Neuronal stem cell (in vitro differentiated cells): Measurements from ENCODE around the gene KLK12.
A peak's percentile ranks its signal among the peaks of the same experiment; 100 is the strongest.

Experiments
- DNase-seq: peaks from one replicate; pipeline ENCODE4 v3.0.0-alpha.2; 2013; ENCODE audit warnings: low spot score
- H2AFZ ChIP-seq: one replicate; pipeline ENCODE4 v1.6.1; 2013; ENCODE audit warnings: mild to moderate bottlenecking, low read length, inconsistent platforms
- H2AK5ac ChIP-seq: 2 replicates; pipeline ENCODE4 v1.6.1; 2013; ENCODE audit warnings: low read depth, mild to moderate bottlenecking, inconsistent platforms, low read length, moderate library complexity, mixed read lengths
- H2BK120ac ChIP-seq: 2 replicates; pipeline ENCODE4 v1.6.1; 2013; ENCODE audit warnings: low read depth, mild to moderate bottlenecking, inconsistent platforms, low read length, moderate library complexity, mixed read lengths
- H2BK12ac ChIP-seq: one replicate; pipeline ENCODE4 v1.6.1; 2013; ENCODE audit warnings: low read length, inconsistent platforms
- H2BK15ac ChIP-seq: 2 replicates; pipeline ENCODE4 v1.6.1; 2013; ENCODE audit warnings: mild to moderate bottlenecking, low read length, inconsistent platforms, mixed read lengths
- H2BK5ac ChIP-seq: one replicate; pipeline ENCODE4 v1.6.1; 2013; ENCODE audit warnings: inconsistent platforms, mild to moderate bottlenecking, low read length, moderate library complexity
- H3K14ac ChIP-seq: one replicate; pipeline ENCODE4 v1.6.1; 2013; ENCODE audit warnings: low read length, inconsistent platforms
- H3K18ac ChIP-seq: 2 replicates; pipeline ENCODE4 v1.6.1; 2013; ENCODE audit warnings: low read length, inconsistent platforms
- H3K23ac ChIP-seq: 2 replicates; pipeline ENCODE4 v1.6.1; 2013; ENCODE audit warnings: low read depth, mild to moderate bottlenecking, mixed read lengths, low read length, inconsistent platforms; ENCODE audit not compliant: poor library complexity
- H3K27ac ChIP-seq: replicated peaks from 3 replicates; pipeline ENCODE4 v1.5.1; 2013; ENCODE audit warnings: low read length, inconsistent platforms
- H3K27me3 ChIP-seq, 3 experiments: 2 replicates each; pipeline ENCODE4 v1.6.1; 2013; ENCODE audit warnings: low read length in 3 of 3, mild to moderate bottlenecking in 2 of 3, inconsistent platforms in 1 of 3, low read depth in 1 of 3, mixed read lengths in 1 of 3, moderate library complexity in 1 of 3; ENCODE audit not compliant: control insufficient read depth in 3 of 3, insufficient read depth in 3 of 3
- H3K36me3 ChIP-seq, 2 donors: replicated peaks in 1 of 2; 2 replicates each; pipeline ENCODE4 v1.6.1; 2013; ENCODE audit warnings: low read length in 2 of 2; ENCODE audit not compliant: control insufficient read depth in 2 of 2, insufficient read depth in 2 of 2
- H3K4ac ChIP-seq: 2 replicates; pipeline ENCODE4 v1.6.1; 2013; ENCODE audit warnings: inconsistent platforms, mild to moderate bottlenecking, low read length, moderate library complexity
- H3K4me1 ChIP-seq, 2 donors: 1 replicate in 1 of 2; 2 replicates in 1 of 2; pipeline ENCODE4 v1.6.1; 2013; ENCODE audit warnings: low read length in 2 of 2, low read depth in 1 of 2; ENCODE audit not compliant: control insufficient read depth in 2 of 2, insufficient read depth in 1 of 2
- H3K4me2 ChIP-seq: one replicate; pipeline ENCODE4 v1.6.1; 2013; ENCODE audit warnings: mild to moderate bottlenecking, low read length, inconsistent platforms; ENCODE audit not compliant: insufficient read depth, poor library complexity, severe bottlenecking
- H3K4me3 ChIP-seq, 2 donors: 2 replicates each; pipeline ENCODE4 v1.5.1; 2013; ENCODE audit warnings: low read length in 2 of 2, mild to moderate bottlenecking in 2 of 2, inconsistent platforms in 1 of 2, moderate library complexity in 1 of 2
- H3K79me1 ChIP-seq: one replicate; pipeline ENCODE4 v1.6.1; 2013; ENCODE audit warnings: low read depth, mild to moderate bottlenecking, inconsistent platforms, low read length, moderate library complexity
- H3K9ac ChIP-seq: one replicate; pipeline ENCODE4 v1.6.1; 2013; ENCODE audit warnings: mild to moderate bottlenecking, low read depth, low read length, inconsistent platforms; ENCODE audit not compliant: poor library complexity
- H3K9me3 ChIP-seq, 2 donors: replicated peaks in 1 of 2; 2 replicates each; pipeline versions ENCODE3 to v1.6.1; 2013; ENCODE audit warnings: low read length in 2 of 2, mild to moderate bottlenecking in 2 of 2, inconsistent platforms in 1 of 2, low read depth in 1 of 2, mixed read lengths in 1 of 2, moderate library complexity in 1 of 2; ENCODE audit not compliant: control insufficient read depth in 2 of 2, insufficient read depth in 1 of 2
- H4K8ac ChIP-seq: one replicate; pipeline ENCODE4 v1.6.1; 2013; ENCODE audit warnings: low read depth, mild to moderate bottlenecking, inconsistent platforms, low read length, moderate library complexity
- H4K91ac ChIP-seq: one replicate; pipeline ENCODE4 v1.6.1; 2013; ENCODE audit warnings: low read length, low read depth, mild to moderate bottlenecking, inconsistent platforms; ENCODE audit not compliant: poor library complexity
- WGBS, 2 donors: extraction: QIAGEN DNeasy Blood & Tissue Kit; methylation state at CpG; one replicate each; pipeline ENCODE4 v1.1.7; 2013; ENCODE audit warnings: missing lambda C conversion rate in 2 of 2, mixed read lengths in 1 of 2; ENCODE audit not compliant: insufficient read length in 2 of 2, insufficient replicate concordance in 1 of 2; ENCODE audit errors: extremely low coverage in 2 of 2; 5-methylcytosine and 5-hydroxymethylcytosine counted together

The KLK12 gene

DNA sequence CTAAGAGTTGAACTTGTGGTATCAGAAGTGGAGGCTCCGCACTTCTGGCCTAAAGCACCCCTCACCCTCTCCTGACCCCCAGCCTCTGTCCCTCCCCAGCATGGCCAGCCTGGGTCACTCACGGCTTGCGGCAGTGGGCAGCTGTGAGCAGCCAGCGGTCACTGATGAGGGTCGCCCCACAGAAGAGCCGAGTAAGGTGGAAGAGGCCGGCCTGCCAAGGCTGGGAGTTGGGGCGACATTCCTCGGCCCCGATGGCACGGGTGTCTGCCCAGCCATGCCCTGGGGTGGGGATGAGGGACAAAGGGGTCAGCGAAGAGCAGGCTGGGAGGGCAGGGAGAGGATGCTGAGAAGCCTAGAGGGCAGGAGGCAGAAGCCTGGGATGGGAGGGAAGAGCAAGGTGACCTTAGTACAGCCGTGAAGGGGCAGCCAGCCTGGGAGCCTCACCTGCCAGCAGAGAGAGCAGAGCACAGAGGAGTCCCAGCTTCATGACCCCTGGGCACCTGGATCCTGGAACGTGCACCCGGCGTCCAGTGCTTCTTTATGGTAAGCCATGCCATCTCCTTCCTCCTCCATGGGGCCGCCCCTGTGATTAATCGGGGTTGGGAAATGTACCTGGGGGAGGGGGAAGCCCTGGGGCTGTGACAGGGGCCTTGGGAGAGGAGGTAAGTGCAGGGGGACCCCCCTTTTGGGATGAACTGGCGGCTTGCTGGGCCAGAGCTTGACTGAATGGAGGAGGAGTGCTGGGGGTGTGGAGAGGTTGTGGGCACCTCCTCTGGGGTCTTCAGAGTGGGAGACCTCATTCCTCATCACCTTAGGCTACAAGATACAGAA is 25.5 kb downstream of the KLK12 start:
- Histone ChIP-seq H3K18ac (peak overlapping the region; percentile 60), H4K91ac (no peak overlapping the region), H2AFZ (no peak overlapping the region), H2BK15ac (peak overlapping the region; percentile 75), H3K27ac (no peak overlapping the region), H3K14ac (peak overlapping the region; percentile 95), H2BK120ac (peak overlapping the region; percentile 68), H2BK12ac (no peak overlapping the region), H3K9me3 (no peaks in the 10 kb centered on the region), H3K4me1 (no peaks in the 10 kb centered on the region), H3K23ac (peak overlapping the region; percentile 50), H3K27me3 (peaks cover 0 to 18% (median 0%) of the 10 kb centered on the region in 3 experiments), H4K8ac (no peak overlapping the region), H3K9ac (peak overlapping the region; percentile 15), H3K4me2 (no peak overlapping the region), H2BK5ac (no peak overlapping the region), H2AK5ac (peak overlapping the region; percentile 63), H3K36me3 (no peaks in the 10 kb centered on the region), H3K79me1 (no peaks in the 10 kb centered on the region), H3K4ac (no peak overlapping the region), H3K4me3 (no peak overlapping the region)
- DNase-seq: no peak
- no CpG with 5 or more reads among the region's 19 CpGs for WGBS, 2 donors

DNA sequence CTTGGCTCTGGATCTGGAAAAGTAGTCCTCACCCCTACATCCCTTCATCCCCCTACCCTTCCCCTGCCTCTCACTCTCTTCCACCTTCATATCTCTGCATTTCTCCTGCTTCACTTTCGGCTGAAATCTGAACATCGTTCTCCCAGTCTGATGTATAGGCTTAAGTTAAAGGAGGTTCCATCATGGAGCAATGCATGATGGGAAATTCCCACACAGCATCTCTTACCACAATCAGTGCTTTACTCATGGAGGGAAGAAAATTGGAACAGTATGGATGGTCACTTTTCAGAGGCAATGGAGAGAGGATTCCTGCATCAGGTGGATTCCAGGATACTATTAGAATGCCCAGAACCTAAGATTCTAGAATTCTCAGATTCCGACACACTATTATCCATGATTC is 27.3 kb downstream of the KLK12 start:
- H3K27me3 ChIP-seq: peaks cover 0 to 18% (median 0%) of the 10 kb centered on the region in 3 experiments
- no peaks in the 10 kb centered on the region for H3K9me3 ChIP-seq
- no peak overlapping the region for H4K91ac ChIP-seq
- H2BK15ac ChIP-seq: no peak overlapping the region
- no peaks in the 10 kb centered on the region for H3K79me1 ChIP-seq
- H3K4ac ChIP-seq: no peak overlapping the region
- DNase-seq: no peak
- no peak overlapping the region for H2BK12ac ChIP-seq
- H3K18ac ChIP-seq: no peak overlapping the region
- H2AK5ac ChIP-seq: no peak overlapping the region
- H3K14ac ChIP-seq: no peak overlapping the region
- H2BK5ac ChIP-seq: no peak overlapping the region
- H2BK120ac ChIP-seq: no peak overlapping the region
- H3K23ac ChIP-seq: no peak overlapping the region
- H4K8ac ChIP-seq: no peak overlapping the region
- H3K4me1 ChIP-seq: no peaks in the 10 kb centered on the region
- H3K4me2 ChIP-seq: no peak overlapping the region
- no peaks in the 10 kb centered on the region for H3K36me3 ChIP-seq
- H3K27ac ChIP-seq: no peak overlapping the region
- H3K4me3 ChIP-seq: no peak overlapping the region
- WGBS, 2 donors: no CpG with 5 or more reads among the region's 3 CpGs
- H2AFZ ChIP-seq: no peak overlapping the region
- no peak overlapping the region for H3K9ac ChIP-seq

DNA sequence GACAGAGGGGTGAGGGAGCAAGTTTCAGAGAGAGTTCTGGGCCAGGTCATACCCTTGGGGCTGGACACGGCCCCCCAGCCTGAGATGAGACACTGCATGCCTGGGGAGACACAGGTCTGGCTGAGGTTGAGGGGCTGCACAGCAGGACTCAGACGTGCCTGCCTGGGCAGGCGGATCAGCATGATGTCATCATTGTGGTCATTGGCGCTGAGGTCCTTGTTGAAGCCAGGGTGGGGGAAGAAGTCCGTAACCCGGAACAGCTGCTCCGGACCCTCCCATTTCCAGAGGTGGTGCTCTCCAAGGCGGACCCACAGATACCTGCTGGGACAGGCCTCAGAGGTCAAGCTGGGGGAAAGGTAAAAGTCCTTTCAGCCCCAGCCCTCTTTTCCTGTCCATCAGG is 28.4 kb downstream of the KLK12 start:
- H4K91ac ChIP-seq: no peak overlapping the region
- WGBS, 2 donors: no CpG with 5 or more reads among the region's 8 CpGs
- H3K4me2 ChIP-seq: no peak overlapping the region
- H3K27ac ChIP-seq: no peak overlapping the region
- no peak overlapping the region for H3K4ac ChIP-seq
- no peaks in the 10 kb centered on the region for H3K36me3 ChIP-seq
- H3K9ac ChIP-seq: no peak overlapping the region
- H3K9me3 ChIP-seq: no peaks in the 10 kb centered on the region
- H2AFZ ChIP-seq: no peak overlapping the region
- H3K14ac ChIP-seq: peak overlapping the region; percentile 67
- peaks cover 0 to 18% (median 0%) of the 10 kb centered on the region in 3 experiments for H3K27me3 ChIP-seq
- no peak overlapping the region for H2BK120ac ChIP-seq
- H3K4me1 ChIP-seq: peaks cover 0 to 4% of the 10 kb centered on the region in 2 donors
- H2BK15ac ChIP-seq: no peak overlapping the region
- DNase-seq: no peak
- H3K79me1 ChIP-seq: no peaks in the 10 kb centered on the region
- H4K8ac ChIP-seq: no peak overlapping the region
- H3K18ac ChIP-seq: peak overlapping the region; percentile 83
- no peak overlapping the region for H3K4me3 ChIP-seq
- H2AK5ac ChIP-seq: peak overlapping the region; percentile 86
- H2BK12ac ChIP-seq: peak overlapping the region; percentile 81
- peak overlapping the region; percentile 59 for H2BK5ac ChIP-seq
- no peak overlapping the region for H3K23ac ChIP-seq

DNA sequence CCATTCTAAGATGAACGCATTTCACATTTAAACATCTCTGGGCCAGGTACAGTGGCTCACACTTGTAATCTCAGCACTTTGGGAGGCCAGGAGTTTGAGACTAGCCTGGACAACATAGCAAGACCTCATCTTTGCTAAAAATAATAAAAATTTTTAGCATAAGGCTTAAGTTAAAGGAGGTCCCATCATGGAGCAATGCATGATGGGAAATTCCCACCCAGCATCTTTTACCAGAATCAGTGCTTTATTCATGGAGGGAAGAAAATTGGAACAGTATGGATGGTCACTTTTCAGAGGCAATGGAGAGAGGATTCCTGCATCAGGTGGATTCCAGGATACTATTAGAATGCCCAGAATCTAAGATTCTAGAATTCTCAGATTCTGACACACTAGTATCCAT is 29.6 kb downstream of the KLK12 start:
- Histone ChIP-seq H2BK5ac (no peak overlapping the region), H3K4ac (no peak overlapping the region), H2AK5ac (no peak overlapping the region), H3K36me3 (no peaks in the 10 kb centered on the region), H2BK120ac (no peak overlapping the region), H3K79me1 (no peaks in the 10 kb centered on the region), H3K4me3 (no peak overlapping the region), H4K91ac (no peak overlapping the region), H2AFZ (no peak overlapping the region), H3K4me2 (no peak overlapping the region), H3K27ac (no peak overlapping the region), H2BK12ac (no peak overlapping the region), H3K4me1 (peaks cover 0 to 8% of the 10 kb centered on the region in 2 donors), H3K27me3 (peaks cover 0 to 18% (median 0%) of the 10 kb centered on the region in 3 experiments), H3K14ac (no peak overlapping the region), H3K18ac (no peak overlapping the region), H3K9me3 (no peaks in the 10 kb centered on the region), H4K8ac (no peak overlapping the region), H3K9ac (no peak overlapping the region), H2BK15ac (no peak overlapping the region), H3K23ac (no peak overlapping the region)
- WGBS, 2 donors: no CpG with 5 or more reads among the region's 1 CpG
- no peak for DNase-seq
